ENCODE results near the gene SOS1. TPM values are rescaled to one million over a fixed set of nuclear protein-coding genes. Genes with fewer than 3 reads are reported as not detected.

The SOS1 gene
- total and polyA plus RNA-seq, 4 donors: 4.2 to 16.4 (median 7.2) TPM

- DNase-seq (ENCODE audit: low spot score): no peak
- TF ChIP-seq CTCF (IDR thresholded peaks at IDR 0.05; ENCODE audit: low read depth, low read length, missing input control) (no peak), YY1 (IDR thresholded peaks at IDR 0.05) (no peak), FOXA2 (IDR thresholded peaks at IDR 0.05) (no peak), HNF4G (IDR thresholded peaks at IDR 0.05) (no peak), EGR1 (IDR thresholded peaks at IDR 0.05; ENCODE audit: low read depth in 2 of 2) (no peak), REST (IDR thresholded peaks at IDR 0.05) (no peak), GABPA (IDR thresholded peaks at IDR 0.05 in 1 of 2, conservative IDR thresholded peaks at IDR 0.05 in 1 of 2) (no peak), SP1 (IDR thresholded peaks at IDR 0.05) (no peak), RAD21 (IDR thresholded peaks at IDR 0.05) (no peak), JUND (IDR thresholded peaks at IDR 0.05) (no peak), NR2F2 (IDR thresholded peaks at IDR 0.05) (no peak), FOXA1 (IDR thresholded peaks at IDR 0.05) (no peak), ZBTB33 (IDR thresholded peaks at IDR 0.05) (no peak)
- WGBS: 93% methylated on average over 5 of the region's 5 CpGs
- Histone ChIP-seq H3K27ac (ENCODE audit: low read depth in 1 of 2, low read length in 2 of 2) (no peak overlapping the region), H3K9me3 (ENCODE audit: control insufficient read depth in 4 of 4, low read length in 3 of 4) (no peaks in the 10 kb centered on the region), H3K4me3 (ENCODE audit: low read depth in 1 of 3, low read length in 3 of 3) (no peak overlapping the region), H3K9ac (ENCODE audit: low read depth in 1 of 2, low read length in 2 of 2) (no peak overlapping the region), H3K4me1 (ENCODE audit: control insufficient read depth in 4 of 4, insufficient read depth in 4 of 4, low read length in 3 of 4) (no peaks in the 10 kb centered on the region), H3K36me3 (ENCODE audit: control insufficient read depth in 4 of 4, insufficient read depth in 3 of 4, low read depth in 1 of 4, low read length in 3 of 4) (no peaks in the 10 kb centered on the region), H3K27me3 (ENCODE audit: control insufficient read depth in 4 of 4, insufficient read depth in 4 of 4, low read length in 3 of 4) (no peaks in the 10 kb centered on the region)
Measured at GRCh38 chr2:38966006-38966405, 154.8 kb downstream of the SOS1 start.

- no peaks in the 10 kb centered on the region for H3K27me3 ChIP-seq (ENCODE audit: control insufficient read depth in 4 of 4, insufficient read depth in 4 of 4, low read length in 3 of 4)
- DNase-seq (ENCODE audit: low spot score): no peak
- no peak overlapping the region for H3K27ac ChIP-seq (ENCODE audit: low read depth in 1 of 2, low read length in 2 of 2)
- H3K4me1 ChIP-seq (ENCODE audit: control insufficient read depth in 4 of 4, insufficient read depth in 4 of 4, low read length in 3 of 4): peaks cover 0 to 7% (median 6%) of the 10 kb centered on the region in 4 donors
- peak overlapping the region in 2 of 3 donors; percentile 40 to 49 for H3K4me3 ChIP-seq (ENCODE audit: low read depth in 1 of 3, low read length in 3 of 3)
- 58% methylated on average over 34 of the region's 34 CpGs for WGBS
- no peaks in the 10 kb centered on the region for H3K36me3 ChIP-seq (ENCODE audit: control insufficient read depth in 4 of 4, insufficient read depth in 3 of 4, low read depth in 1 of 4, low read length in 3 of 4)
- peaks cover 0 to 4% (median 0%) of the 10 kb centered on the region in 4 donors for H3K9me3 ChIP-seq (ENCODE audit: control insufficient read depth in 4 of 4, low read length in 3 of 4)
- H3K9ac ChIP-seq (ENCODE audit: low read depth in 1 of 2, low read length in 2 of 2): no peak overlapping the region
- TF ChIP-seq HNF4G (IDR thresholded peaks at IDR 0.05) (no peak), FOXA1 (IDR thresholded peaks at IDR 0.05) (no peak), HNF4A (conservative IDR thresholded peaks at IDR 0.05) (no peak), FOXA2 (IDR thresholded peaks at IDR 0.05) (no peak), EGR1 (IDR thresholded peaks at IDR 0.05; ENCODE audit: low read depth in 2 of 2) (no peak), RAD21 (IDR thresholded peaks at IDR 0.05) (no peak), GABPA (IDR thresholded peaks at IDR 0.05 in 1 of 2, conservative IDR thresholded peaks at IDR 0.05 in 1 of 2) (no peak), CTCF (IDR thresholded peaks at IDR 0.05; ENCODE audit: low read depth, low read length, missing input control) (no peak), REST (IDR thresholded peaks at IDR 0.05) (no peak)
Measured at GRCh38 chr2:38960609-38961320, 160.1 kb downstream of the SOS1 start.
